Measurements from ENCODE around the gene BNC1. TPM values are rescaled to one million over a fixed set of nuclear protein-coding genes. Genes with fewer than 3 reads are reported as not detected.

BNC1 gene
- total and polyA plus RNA-seq, 2 donors (not counting 1 experiment from before 2014, with no cell fraction given), result not detected

DNA sequence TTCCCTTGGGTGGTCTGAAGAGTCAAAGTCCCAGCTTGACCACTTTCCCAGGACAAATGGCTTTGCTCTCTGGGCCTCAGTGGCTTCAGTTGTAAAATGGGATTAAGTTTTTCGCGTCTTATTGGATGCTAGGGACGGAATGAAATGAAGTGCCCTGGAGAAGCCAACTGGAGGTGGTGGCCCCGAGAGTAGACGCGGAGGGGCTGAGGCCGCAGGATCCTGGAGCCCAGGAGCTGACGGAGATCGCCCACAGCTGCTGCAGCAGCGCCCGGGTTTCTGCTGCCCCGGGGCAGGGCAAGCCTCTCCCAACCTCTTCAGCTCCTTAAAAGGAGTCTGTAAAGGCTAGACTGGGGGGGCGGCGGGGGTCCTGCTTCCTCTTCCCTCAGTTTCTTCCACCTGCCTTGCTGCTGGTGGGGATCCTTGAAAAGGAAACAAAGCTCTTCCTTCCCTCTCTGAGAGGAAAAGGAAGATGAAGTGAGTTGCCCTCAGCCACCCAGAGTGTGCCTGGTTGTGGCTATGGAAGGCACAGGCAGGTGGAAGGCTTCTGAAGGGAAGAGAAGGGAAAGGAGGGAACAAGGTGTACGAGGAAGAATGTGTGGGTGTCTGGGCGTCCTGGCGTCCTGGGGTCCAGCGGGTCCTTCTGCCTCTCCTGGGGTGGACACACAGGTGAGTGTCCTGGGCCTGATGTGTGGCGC, 967 bp upstream of the BNC1 start:
- Histone ChIP-seq H3K9ac (ENCODE audit: low read length) (no peak overlapping the region), H3K9me3 (ENCODE audit: control extremely low read depth in 1 of 3, control insufficient read depth in 2 of 3, insufficient read depth in 1 of 3, low read length in 2 of 3) (peaks cover 0 to 6% (median 0%) of the 10 kb centered on the region in 3 donors), H2AFZ (ENCODE audit: insufficient read depth, low read depth, low read length, poor library complexity, severe bottlenecking) (no peak overlapping the region), H3K79me2 (ENCODE audit: control insufficient read depth, insufficient read depth, low read length) (no peaks in the 10 kb centered on the region), H3K4me2 (replicated peaks; ENCODE audit: low read depth, low read length, poor library complexity, severe bottlenecking) (no peak overlapping the region), H3K27ac (ENCODE audit: low read length in 2 of 2) (no peak overlapping the region), H3K27me3 (replicated peaks in 1 of 4; ENCODE audit: control extremely low read depth in 1 of 4, control insufficient read depth in 3 of 4, insufficient read depth in 4 of 4, low read length in 3 of 4) (peaks cover 0 to 37% (median 26%) of the 10 kb centered on the region in 4 experiments), H3K4me1 (ENCODE audit: control insufficient read depth in 2 of 2, insufficient read depth in 2 of 2, low read length in 2 of 2) (peaks cover 6 to 13% of the 10 kb centered on the region in 2 donors), H3K4me3 (ENCODE audit: control extremely low read depth in 1 of 5, extremely low read depth in 1 of 5, insufficient read depth in 1 of 5, low read depth in 2 of 5, low read length in 4 of 5) (no peak overlapping the region), H4K20me1 (ENCODE audit: control insufficient read depth, insufficient read depth, low read length, poor library complexity, severe bottlenecking) (no peaks in the 10 kb centered on the region), H3K36me3 (replicated peaks in 1 of 2; ENCODE audit: control extremely low read depth in 1 of 2, control insufficient read depth in 1 of 2, extremely low read depth in 1 of 2, insufficient read depth in 2 of 2, low read length in 1 of 2) (no peaks in the 10 kb centered on the region)
- H3K4me1 Mint-ChIP-seq, result peaks cover 11% of the 10 kb centered on the region
- peaks cover 56% of the 10 kb centered on the region for H3K27me3 Mint-ChIP-seq
- H3K27ac Mint-ChIP-seq, result no peak overlapping the region
- DNase-seq (no peak), ATAC-seq (ENCODE audit: low read depth) (no peak)
- intact Hi-C loops (cut with micrococcal nuclease), result no loop called here
- POLR2A ChIA-PET, result no interaction called here
- TF ChIP-seq, protein P1, sequence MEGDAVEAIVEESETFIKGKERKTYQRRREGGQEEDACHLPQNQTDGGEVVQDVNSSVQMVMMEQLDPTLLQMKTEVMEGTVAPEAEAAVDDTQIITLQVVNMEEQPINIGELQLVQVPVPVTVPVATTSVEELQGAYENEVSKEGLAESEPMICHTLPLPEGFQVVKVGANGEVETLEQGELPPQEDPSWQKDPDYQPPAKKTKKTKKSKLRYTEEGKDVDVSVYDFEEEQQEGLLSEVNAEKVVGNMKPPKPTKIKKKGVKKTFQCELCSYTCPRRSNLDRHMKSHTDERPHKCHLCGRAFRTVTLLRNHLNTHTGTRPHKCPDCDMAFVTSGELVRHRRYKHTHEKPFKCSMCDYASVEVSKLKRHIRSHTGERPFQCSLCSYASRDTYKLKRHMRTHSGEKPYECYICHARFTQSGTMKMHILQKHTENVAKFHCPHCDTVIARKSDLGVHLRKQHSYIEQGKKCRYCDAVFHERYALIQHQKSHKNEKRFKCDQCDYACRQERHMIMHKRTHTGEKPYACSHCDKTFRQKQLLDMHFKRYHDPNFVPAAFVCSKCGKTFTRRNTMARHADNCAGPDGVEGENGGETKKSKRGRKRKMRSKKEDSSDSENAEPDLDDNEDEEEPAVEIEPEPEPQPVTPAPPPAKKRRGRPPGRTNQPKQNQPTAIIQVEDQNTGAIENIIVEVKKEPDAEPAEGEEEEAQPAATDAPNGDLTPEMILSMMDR (IDR thresholded peaks at IDR 0.05), result no peak
- no peak for TF ChIP-seq EZH2 (IDR thresholded peaks at IDR 0.05; ENCODE audit: borderline replicate concordance, insufficient read depth, low read depth, low read length, poor library complexity, severe bottlenecking)
- 60% methylated on average over 13 of the region's 19 CpGs for WGBS (ENCODE audit: insufficient coverage)
- H3K9me3 Mint-ChIP-seq (ENCODE audit: insufficient read depth), result no peaks in the 10 kb centered on the region
- H3K4me3 Mint-ChIP-seq, result peak overlapping the region; percentile 39
- CTCF ChIA-PET, result interaction anchor here (0.6 kb wide), 1 partner anchor 43 kb away, joined by 3 read pairs; no protein-coding TSS in a partner anchor

DNA sequence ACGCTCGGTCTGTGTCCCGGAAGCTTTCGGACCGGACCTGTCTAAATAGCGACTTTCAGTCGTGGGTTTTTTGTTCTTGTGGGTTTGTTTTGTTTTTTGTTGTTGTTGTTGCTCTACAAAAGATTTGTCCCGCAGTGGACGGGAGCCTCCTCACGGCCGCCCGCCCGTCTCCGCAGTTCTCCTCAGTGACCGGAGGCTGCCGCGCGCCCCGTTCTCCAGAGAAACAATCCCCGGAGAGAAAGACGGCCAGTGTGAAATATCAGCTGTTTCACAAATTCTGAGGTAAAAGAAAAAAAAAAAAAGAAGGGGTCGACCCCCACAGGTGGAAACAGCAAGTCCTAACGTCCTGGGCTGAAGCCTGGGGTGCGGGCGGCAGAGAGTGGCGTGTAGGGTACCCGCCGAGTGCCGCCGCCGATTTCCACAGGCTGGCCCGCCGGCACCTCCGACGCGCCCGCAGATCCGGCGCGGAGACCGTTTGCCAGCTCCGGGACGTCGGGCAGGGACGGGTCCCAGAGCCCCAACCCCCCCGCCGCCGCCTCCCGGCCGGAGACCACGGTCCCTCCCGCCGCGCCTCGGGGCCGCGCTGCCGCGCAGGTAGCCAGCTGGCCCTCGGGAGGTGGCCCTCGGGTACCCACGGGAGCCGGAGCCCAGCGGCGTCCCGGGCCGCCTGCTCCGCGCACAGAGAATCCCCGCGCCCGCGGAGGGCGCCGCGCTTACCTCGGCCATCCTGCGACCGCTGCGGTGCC, 478 bp downstream of the BNC1 start:
- peaks cover 0 to 6% (median 0%) of the 10 kb centered on the region in 3 donors for H3K9me3 ChIP-seq (ENCODE audit: control extremely low read depth in 1 of 3, control insufficient read depth in 2 of 3, insufficient read depth in 1 of 3, low read length in 2 of 3)
- H3K79me2 ChIP-seq (ENCODE audit: control insufficient read depth, insufficient read depth, low read length), result no peaks in the 10 kb centered on the region
- peaks cover 11% of the 10 kb centered on the region for H3K4me1 Mint-ChIP-seq
- TF ChIP-seq, protein P1 (IDR thresholded peaks at IDR 0.05), result no peak
- no peak for TF ChIP-seq EZH2 (IDR thresholded peaks at IDR 0.05; ENCODE audit: borderline replicate concordance, insufficient read depth, low read depth, low read length, poor library complexity, severe bottlenecking)
- H3K9me3 Mint-ChIP-seq (ENCODE audit: insufficient read depth), result no peaks in the 10 kb centered on the region
- no peaks in the 10 kb centered on the region for H3K36me3 ChIP-seq (replicated peaks in 1 of 2; ENCODE audit: control extremely low read depth in 1 of 2, control insufficient read depth in 1 of 2, extremely low read depth in 1 of 2, insufficient read depth in 2 of 2, low read length in 1 of 2)
- POLR2A ChIA-PET, result no interaction called here
- H3K27ac ChIP-seq (ENCODE audit: low read length in 2 of 2), result no peak overlapping the region
- no peak overlapping the region for H3K4me3 ChIP-seq (ENCODE audit: control extremely low read depth in 1 of 5, extremely low read depth in 1 of 5, insufficient read depth in 1 of 5, low read depth in 2 of 5, low read length in 4 of 5)
- H2AFZ ChIP-seq (ENCODE audit: insufficient read depth, low read depth, low read length, poor library complexity, severe bottlenecking), result peak overlapping the region; percentile 33
- H3K27ac Mint-ChIP-seq, result no peak overlapping the region
- no peak overlapping the region for H3K9ac ChIP-seq (ENCODE audit: low read length)
- no peaks in the 10 kb centered on the region for H4K20me1 ChIP-seq (ENCODE audit: control insufficient read depth, insufficient read depth, low read length, poor library complexity, severe bottlenecking)
- peak overlapping the region; percentile 62 for H3K4me2 ChIP-seq (replicated peaks; ENCODE audit: low read depth, low read length, poor library complexity, severe bottlenecking)
- ATAC-seq (ENCODE audit: low read depth) (no peak), DNase-seq (peak; percentile 4)
- CTCF ChIA-PET, result no interaction called here
- H3K27me3 ChIP-seq (replicated peaks in 1 of 4; ENCODE audit: control extremely low read depth in 1 of 4, control insufficient read depth in 3 of 4, insufficient read depth in 4 of 4, low read length in 3 of 4), result peaks cover 0 to 37% (median 27%) of the 10 kb centered on the region in 4 experiments
- WGBS (ENCODE audit: insufficient coverage), result 15% methylated on average over 80 of the region's 80 CpGs
- H3K27me3 Mint-ChIP-seq, result peaks cover 60% of the 10 kb centered on the region
- H3K4me3 Mint-ChIP-seq, result peak overlapping the region; percentile 37
- intact Hi-C loops (cut with micrococcal nuclease), result no loop called here
- peaks cover 6 to 13% of the 10 kb centered on the region in 2 donors for H3K4me1 ChIP-seq (ENCODE audit: control insufficient read depth in 2 of 2, insufficient read depth in 2 of 2, low read length in 2 of 2)
